HG02610 (cell line): ENCODE results near the gene ACP2.
"Not testable (repeated sequence)": the region's sequence is repeated elsewhere in the genome, so short reads cannot be mapped to it uniquely, and the experiment has no call there.

Experiments used
- ATAC-seq: cut with Tn5 transposase; IDR thresholded peaks from one replicate; pipeline ENCODE4 v1.9.1; 2021; ENCODE audit warnings: mild to moderate bottlenecking, moderate library complexity; ENCODE audit not compliant: unreplicated experiment

ACP2 gene

GRCh38 chr11:47208008-47208552 is 40.5 kb downstream of the ACP2 start:
- not testable (repeated sequence) for ATAC-seq

GRCh38 chr11:47207459-47207858 is 41.2 kb downstream of the ACP2 start:
- ATAC-seq, result no peak

DNA sequence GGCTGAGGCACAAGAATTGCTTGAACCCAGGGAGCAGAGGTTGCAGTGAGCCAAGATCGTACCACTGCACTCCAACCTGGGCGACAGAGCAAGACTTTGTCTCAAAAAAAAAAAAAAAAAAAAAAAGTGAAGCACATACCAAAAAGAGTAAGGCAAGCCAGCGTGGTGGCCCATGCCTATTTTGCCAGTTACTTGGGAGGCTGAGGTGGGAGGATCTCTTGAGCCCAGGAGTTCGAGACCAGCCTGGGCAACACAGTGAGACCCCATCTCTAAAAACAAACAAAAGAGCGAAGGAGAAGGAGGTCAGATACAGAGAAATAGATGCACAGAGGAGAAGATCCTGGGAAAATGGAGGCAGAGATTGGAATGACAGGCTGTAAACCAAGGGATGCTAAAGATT is 42.0 kb downstream of the ACP2 start:
- not testable (repeated sequence) for ATAC-seq

DNA sequence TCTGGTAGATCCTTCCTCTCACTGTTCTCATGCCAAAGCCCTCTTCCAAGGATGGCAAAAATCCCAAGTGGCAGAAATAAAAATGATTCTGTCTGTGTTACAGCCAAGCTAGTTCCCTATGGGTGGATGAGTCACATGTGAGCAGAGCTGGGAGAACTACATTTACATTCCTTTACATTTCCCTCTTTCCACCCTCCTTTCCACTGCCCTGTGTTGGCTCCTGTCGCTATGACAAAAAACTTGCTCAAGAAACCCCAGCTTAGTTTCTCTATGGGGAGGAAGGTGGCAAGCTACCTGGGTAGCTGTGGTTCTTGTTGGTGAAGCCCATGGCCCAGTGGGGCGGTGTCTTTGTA is 44.0 kb downstream of the ACP2 start:
- no peak for ATAC-seq

DNA sequence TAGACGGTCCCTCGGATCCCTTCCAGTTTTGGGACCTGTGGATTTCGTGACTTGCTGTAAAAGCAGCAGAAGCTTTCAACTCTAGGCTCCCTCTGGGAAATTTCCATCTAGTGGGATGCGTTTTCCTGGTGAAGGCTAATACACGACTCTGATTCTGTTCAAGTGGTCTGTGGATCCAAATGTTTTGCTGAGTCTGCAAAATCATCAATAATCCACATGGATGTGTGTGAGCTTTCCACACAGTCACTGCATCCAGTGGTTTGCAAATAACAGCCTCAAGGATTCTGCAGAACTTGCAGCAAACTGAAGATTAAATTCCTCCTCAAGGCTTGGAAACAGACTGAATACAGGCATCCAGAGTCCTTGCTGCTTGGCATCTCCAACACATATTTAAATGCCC is 46.0 kb downstream of the ACP2 start:
- no peak for ATAC-seq

GRCh38 chr11:47201015-47201414 is 47.6 kb downstream of the ACP2 start:
- ATAC-seq, result no peak

- not testable (repeated sequence) for ATAC-seq
Measured at GRCh38 chr11:47198161-47198560, 50.5 kb downstream of the ACP2 start.

DNA sequence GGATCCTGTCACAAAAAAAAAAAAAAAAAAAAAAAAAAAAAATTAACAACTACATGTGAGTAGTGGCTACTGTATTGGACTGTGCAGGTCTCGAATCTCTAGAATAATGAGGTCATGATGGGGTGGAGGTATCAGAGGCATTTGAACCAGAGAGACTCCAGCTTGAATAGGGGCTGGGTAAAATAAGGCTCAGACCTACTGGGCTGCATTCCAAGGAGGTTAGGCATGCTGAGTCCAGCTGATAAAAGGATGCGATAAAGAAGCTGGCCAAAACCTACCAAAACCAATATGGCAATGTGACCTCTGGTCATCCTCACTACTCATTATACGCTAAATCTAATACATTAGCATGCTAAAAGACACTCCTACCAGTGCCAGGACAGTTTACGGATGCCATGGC is 56.5 kb downstream of the ACP2 start:
- ATAC-seq, result no peak

GRCh38 chr11:47191137-47191536 is 57.5 kb downstream of the ACP2 start:
- ATAC-seq, result not testable (repeated sequence)
